GM03348 (cell line): ENCODE data around the gene TGM2.
A peak's percentile ranks its signal among the peaks of the same experiment; 100 is the strongest.

Experiments used
- DNase-seq: peaks from one replicate; pipeline ENCODE4 v3.0.0; 2012; ENCODE audit warnings: low spot score

The TGM2 gene

DNA sequence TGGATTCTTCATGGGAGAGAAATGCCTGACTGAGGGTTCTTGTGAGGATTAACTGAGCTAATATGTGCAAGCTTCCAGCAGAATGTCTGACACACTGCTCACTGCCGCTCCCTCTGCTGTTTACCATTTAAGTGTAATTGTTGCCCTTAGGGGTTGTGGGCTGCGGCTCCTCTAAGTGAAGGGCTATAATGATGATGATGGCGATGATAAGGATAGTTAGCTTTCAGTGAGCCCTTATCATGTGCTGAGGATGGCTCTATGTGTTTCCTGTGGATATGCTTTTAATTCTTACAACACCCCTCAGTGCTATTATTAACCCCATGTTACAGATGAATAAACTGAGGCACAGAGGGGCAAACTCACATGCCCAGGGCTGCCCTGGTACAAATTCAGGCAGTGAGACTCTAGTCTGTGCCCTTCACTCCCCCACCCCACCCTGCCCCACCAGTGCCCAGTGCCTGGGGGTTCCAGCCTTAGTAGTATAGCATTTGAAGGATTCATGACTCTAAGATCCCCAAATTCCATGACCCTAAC is 33.4 kb downstream of the TGM2 start:
- DNase-seq = no peak

DNA sequence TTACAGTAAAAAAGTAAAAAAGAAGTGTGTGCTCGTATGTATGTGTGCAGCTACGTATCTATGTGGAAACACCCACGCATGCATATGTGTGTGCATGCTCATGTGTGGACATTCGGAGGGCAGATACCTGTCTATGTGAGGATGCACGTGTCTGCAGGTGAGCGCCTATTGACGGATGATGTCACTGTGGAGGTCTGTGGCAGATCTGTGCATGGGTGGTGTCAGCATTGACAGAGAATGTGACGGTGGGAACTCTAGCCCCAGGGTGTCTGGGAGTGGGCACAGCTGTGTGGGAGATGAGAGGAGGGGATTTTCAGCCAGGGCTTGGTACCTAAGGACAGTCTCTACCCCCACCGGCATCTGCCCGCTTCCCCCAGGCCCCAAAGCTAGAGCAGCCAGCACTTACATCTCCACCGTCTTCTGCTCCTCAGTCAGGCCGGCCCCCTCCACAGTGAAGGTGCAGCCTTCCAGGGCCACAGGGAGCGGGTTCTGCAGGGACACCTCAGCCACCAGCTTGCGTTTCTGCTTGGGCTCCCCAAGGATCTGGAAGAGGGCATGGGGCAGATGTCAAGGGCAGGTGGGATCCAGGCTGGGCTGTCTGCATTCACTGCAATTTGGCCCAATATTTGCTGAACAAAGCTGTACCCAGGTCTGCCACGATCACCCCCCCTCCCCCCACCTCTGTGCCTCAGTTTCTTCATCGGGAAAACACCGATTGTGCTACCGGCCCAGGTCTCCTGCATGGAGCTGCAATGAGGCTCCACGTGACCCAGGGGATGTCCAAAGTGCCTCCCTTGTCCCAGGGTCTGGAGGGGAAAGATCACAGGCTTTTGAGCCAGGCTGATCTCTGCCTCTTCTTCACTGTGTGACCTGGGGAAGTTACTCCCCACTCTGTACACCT is 34.1 kb downstream of the TGM2 start:
- DNase-seq = no peak

- no peak for DNase-seq
Measured at GRCh38 chr20:38129893-38130609, 35.0 kb downstream of the TGM2 start.

GRCh38 chr20:38129248-38129865 is 35.7 kb downstream of the TGM2 start:
- no peak for DNase-seq

DNA sequence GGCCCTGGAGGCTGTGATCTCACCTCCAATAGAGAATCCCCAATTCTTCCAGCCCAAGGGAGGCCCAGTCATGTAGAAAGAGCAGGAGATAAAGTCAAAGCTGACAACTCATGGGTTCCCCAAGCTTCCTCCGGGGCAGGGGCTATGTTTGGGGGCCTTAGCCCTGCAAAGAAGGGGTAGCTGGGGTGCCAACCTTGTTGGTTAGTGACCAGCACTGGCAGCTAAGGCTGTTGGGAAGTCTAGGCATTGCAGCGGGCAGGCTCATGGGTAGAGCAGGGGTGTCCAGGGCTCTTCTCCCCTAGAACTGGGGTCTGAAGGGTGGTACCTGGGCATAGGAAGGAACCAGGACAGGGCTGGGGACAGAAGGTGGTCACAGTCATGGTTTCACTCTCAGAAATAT is 36.4 kb downstream of the TGM2 start:
- no peak for DNase-seq

DNA sequence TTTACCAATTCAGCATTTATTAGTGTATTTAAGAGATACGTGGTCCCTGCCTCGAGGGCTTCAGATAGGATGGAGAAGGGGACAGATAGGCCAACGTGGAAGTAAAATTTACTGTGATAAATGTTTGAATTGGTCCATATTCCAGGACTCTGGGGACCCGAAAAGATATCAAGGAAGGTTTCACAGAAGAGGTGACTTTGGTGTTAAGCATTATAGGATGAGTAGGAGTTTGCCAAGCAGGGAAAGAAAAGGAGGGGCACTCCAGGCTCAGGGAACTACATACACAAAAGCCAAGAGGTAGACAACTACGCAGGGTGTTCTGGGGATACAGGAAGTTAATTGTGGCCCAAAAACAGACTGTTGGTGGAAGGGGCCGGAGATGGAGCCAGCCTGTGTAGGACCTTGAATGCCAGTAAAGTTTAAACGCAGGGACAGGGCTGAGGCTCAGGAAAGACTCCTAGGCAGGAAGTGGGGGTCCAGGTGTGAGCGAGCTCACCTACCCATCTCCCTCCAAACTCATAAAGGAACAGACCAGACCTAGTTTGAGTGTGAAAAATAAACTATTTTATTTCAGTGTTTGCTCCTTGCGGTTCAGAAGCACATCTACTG is 37.0 kb downstream of the TGM2 start:
- DNase-seq = no peak

DNA sequence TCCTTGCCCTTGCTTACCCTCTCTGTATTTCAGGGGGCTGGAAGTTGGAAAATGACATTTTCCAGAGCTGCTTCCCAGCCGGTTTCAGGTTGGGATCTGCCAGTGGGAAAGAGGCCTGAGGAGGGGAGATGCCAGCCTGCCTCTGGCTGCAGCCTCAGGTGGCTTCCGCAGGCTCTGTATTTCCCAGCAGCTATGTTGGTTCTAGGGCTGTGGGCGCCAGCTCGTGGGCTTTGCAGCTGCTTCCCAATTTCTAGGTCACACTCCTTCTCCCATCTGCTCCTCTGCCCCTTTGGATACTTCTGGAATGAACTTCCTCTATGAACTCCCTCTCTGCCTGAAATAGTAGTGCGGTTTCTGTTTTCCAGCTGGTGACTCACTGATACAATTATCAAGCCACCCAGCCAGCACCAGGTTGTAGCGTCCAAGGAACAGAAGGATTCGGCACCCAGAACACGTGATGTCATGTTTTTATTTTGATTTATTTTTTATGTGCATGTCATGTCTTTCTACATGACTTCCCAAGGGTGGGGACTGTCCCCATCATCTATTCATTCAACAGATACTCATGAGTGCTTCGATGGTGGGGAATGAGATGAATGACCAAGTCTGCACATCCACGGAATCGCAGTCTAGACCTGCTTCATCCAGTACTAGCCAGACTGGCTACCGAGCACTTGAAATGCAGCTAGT is 38.0 kb downstream of the TGM2 start:
- peak; percentile 64 for DNase-seq

- no peak for DNase-seq
Measured at GRCh38 chr20:38126146-38126921, 38.7 kb downstream of the TGM2 start.

DNA sequence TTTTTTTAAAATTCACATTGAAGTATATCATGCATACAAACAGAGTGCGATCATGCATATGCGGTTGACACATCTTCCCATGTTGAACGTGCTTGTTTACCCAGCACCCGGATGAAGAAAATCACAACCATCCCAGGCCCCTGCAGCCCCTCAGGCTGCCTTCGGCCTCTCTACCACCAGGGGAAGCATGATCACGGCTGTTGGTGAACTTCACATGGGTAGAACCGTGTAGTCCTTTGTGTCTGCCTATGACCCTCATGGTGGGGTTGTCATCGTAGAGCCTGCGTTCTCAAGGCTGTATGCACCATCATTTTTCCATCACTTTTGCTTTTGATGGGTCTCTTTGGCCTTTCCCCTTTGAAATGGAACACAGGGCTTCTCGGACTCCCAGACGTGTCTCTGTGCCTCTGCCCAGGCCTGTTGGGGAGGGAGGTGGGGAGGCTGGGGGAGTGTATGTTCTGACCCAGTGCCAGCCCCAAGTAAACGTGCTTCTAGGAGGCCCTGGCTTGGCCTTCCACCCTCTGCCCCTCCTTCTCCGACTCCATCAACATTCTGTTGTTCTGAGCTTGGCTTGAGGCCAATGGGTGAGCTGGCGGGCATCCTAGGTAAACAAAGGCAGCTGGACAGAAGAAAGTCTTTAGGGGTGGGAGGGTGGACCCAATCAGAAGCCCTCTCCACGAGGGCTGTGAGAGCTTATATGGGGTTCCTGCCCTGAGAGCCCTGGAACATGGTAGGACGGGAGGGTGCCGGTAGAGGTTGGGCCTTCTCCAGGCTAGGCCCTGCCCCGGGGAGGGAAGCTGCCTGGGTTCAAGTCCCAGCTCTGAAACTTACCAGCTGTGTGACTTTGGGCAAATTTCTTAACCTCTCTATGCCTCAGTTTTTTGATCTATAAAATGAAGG is 39.7 kb downstream of the TGM2 start:
- DNase-seq = no peak

DNA sequence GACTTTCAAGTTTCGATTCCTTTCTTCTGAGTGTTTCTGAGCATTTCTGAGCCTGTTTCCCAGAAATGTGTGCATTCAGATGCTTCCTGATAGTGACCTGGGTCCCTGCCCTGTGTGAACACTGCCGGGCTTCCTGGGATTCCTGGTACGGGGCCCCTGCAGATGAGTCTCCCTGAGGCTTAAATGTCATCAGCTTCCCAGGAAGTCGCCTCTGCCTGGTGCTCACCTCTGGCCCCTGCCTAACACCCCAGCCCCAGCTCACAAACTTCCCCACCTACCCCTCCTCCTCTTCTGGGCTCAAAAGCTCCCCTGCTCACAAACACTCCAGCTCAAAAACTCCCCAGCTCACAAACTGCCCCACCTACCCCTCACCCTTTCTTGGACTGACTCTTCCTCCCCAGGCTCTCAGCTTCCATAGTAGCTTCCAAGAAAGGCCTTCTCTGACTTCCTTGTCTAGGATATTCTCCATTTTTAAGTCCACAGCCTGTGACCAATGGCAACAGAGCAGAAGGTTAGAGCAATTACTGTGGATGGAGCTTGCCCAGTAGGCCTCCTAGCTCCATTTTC is 42.0 kb downstream of the TGM2 start:
- no peak for DNase-seq

DNA sequence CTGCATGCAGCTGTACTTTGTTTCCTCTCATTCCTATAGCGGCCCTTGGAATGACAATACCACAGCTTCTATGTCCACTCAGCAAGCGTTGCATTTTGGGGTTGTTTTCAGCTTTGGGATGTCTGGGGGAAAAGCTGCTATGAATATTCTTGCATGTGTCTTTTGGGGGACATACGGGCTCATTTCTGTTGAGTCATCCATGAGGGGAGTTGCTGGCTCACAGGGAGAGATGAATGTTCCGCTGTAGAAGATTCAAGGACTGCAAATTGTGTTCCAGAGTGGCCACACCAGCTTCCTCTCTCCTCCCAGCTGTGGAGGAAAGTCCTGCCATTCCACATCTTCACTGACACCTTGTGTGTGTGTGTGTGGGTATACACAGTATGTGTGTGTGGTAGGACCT is 43.3 kb downstream of the TGM2 start:
- DNase-seq = no peak

DNA sequence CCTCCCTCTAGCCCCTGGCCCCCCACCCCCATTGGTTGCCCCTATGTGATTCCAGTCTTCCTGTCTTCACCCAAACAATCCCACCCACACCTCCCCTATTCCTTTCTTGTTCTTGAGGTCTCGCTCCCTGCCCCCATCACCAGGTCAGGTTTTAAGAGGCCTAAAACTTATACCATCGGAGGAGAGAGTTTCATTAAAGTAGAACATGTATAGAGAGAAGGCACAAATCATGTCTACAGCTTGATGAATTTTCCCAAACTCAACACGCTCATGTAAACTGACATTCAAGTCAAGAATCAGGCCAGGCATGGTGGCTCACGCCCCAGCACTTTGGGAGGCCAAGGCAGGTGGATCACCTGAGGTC is 44.5 kb downstream of the TGM2 start:
- no peak for DNase-seq

DNA sequence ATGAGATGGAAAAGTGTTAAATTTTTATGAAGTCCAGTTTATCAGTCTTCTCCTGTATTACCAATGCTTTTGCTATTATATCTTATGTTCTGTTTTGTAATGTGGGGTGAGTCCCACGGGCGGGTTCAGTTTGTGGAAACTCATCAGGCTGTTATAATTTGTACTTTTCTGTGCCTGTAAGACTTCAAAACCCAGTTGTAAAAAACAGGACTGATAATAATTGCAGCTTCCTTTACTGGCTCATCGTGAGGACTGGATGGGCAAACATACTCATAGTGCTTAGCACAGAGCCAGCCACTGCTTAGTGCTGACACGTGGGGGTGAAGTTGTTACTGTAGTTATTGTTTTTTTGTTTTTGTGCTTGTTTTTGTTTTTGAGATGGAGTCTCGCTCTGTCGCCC is 45.6 kb downstream of the TGM2 start:
- no peak for DNase-seq

DNA sequence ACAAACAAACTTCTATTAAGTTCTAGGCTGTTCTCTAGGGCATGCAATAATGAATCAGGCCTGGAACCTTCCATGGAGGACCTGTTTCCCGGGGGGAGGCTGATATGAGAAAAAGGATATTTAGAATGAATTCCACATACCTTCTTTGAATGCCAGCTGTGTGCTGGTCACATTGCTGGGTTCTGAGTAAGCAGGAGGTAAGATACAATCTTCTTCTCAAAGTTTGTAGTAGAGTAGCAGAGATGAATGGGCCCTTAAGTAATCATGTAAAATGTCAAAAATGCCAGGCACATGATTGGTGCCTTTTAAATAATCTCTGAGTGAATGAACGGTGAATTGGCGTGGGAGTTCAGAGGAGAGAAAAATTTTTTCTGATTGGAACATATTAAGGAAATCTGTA is 47.4 kb downstream of the TGM2 start:
- DNase-seq = peak; percentile 41

GRCh38 chr20:38117205-38117604 is 47.9 kb downstream of the TGM2 start:
- DNase-seq = no peak

- no peak for DNase-seq
Measured at GRCh38 chr20:38116409-38117165, 48.5 kb downstream of the TGM2 start.

GRCh38 chr20:38115896-38116295 is 49.2 kb downstream of the TGM2 start:
- DNase-seq = no peak

DNA sequence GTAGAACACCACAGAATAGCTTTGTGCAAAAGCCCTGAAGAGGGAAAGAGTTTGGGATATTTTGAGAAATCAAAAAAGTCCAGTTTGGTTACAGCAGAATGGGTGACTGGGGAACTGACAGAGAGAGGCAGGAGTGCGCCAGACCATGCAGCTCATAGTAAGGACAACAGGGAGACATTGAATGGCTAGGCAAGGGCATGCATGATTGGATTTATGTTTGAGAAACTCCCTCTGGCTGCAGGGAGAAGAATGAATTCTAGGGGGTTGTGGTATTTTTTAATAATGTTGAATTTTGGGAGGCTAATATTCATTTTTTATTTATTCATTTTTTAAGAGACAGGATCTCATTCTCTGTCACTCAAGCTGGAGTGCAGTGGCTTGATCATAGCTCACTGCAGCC is 49.9 kb downstream of the TGM2 start:
- no peak for DNase-seq

GRCh38 chr20:38114353-38114791 is 50.7 kb downstream of the TGM2 start:
- DNase-seq = peak; percentile 32
